T-helper 2 cell treated with Interferon-gamma antibody and Interleukin-4, amounts not matched to agents 100 ng/mL and 5 ng/mL, for 36 hours (primary cell): ENCODE data around the gene ZNF667. TPM values are rescaled to one million over a fixed set of nuclear protein-coding genes. Genes with fewer than 3 reads are reported as not detected.

Experiments
- intact Hi-C: fragments of 100-400 bp; cut with micrococcal nuclease; formaldehyde crosslinking; loops from one replicate; pipeline ENCODE4 v1.15.1; 2023
- total RNA-seq: library from RNA; stranded (reverse); gene quantifications from 2 replicates; pipeline ENCODE4 v1.2.3, GENCODE V29; 2022

ZNF667 gene
- total RNA-seq, 1 donor from 2014 or later: 0.05 TPM

- intact Hi-C loops: loop anchor here (1.0 to 5.0 kb wide), 7 partner anchors 11 to 1759 kb away; partner anchors contain the start of genes ZFP28, ZNF329, ZNF550 and ZNF583
Measured at GRCh38 chr19:56393119-56394012, 83.8 kb downstream of the ZNF667 start, which contains the start of gene ZNF582. ZNF582 (minus strand) TSS chr19:56393534; CDS start chr19:56391752, 1,782 bp downstream.

Other genes with a start within 250 kb of the ZNF667 start
- gene EDDM13, start 204.6 kb downstream of the ZNF667 start, total RNA-seq: 2.8 and 3.7 TPM in 2 replicates
- 10.0 and 10.1 TPM in 2 replicates for gene ZSCAN5A, start 162.5 kb downstream of the ZNF667 start, total RNA-seq
- 1.1 and 1.7 TPM in 2 replicates for gene ZNF582, start 83.8 kb downstream of the ZNF667 start, total RNA-seq
- gene ZNF583, start 73.0 kb downstream of the ZNF667 start, total RNA-seq: 2.9 and 3.9 TPM in 2 replicates
- 0.07 and 0.09 TPM in 2 replicates for gene ZNF471, start 30.5 kb upstream of the ZNF667 start, total RNA-seq
- gene ZFP28, start 61.6 kb upstream of the ZNF667 start, total RNA-seq: 2.0 and 2.3 TPM in 2 replicates
- 2.0 and 2.5 TPM in 2 replicates for gene ZNF470, start 90.1 kb upstream of the ZNF667 start, total RNA-seq
- 5.5 and 5.8 TPM in 2 replicates for gene ZNF71, start 118.0 kb upstream of the ZNF667 start, total RNA-seq
- gene SMIM17, start 165.8 kb upstream of the ZNF667 start, total RNA-seq: not detected in 2 replicates
- 0.11 and 0.27 TPM in 2 replicates for gene ZNF835, start 194.4 kb upstream of the ZNF667 start, total RNA-seq